ENCODE data around the gene SIAH2. TPM values are rescaled to one million over a fixed set of nuclear protein-coding genes. Genes with fewer than 3 reads are reported as not detected.

Gene SIAH2
- total RNA-seq (ENCODE audit: low replicate concordance): 18.2 and 26.6 TPM in 2 replicates
- long read RNA-seq, partial matches to known transcripts: 11 of 14 reads
- long read RNA-seq, other reads (novel, unspliced or antisense): 2 of 14 reads

GRCh38 chr3:150763122-150763840 is at the start of gene SIAH2:
Gene SIAH2 (minus strand): TSS chr3:150763169. CDS start chr3:150762849, 320 bp downstream.
- Mint-ChIP-seq H3K4me3 (peak within 1 kb of the TSS; percentile 98), H3K9me3 (peaks cover under 1% of the 10 kb centered on the region), H3K27me3 (peaks cover 8% of the 10 kb centered on the region), H3K4me1 (ENCODE audit: unreplicated experiment) (peaks cover 37% of the 10 kb centered on the region), H3K36me3 (peaks cover 6% of the 10 kb centered on the region), H3K27ac (peak within 1 kb of the TSS; percentile 99)
- TF ChIP-seq CTCF (conservative IDR thresholded peaks at IDR 0.05): no peak
- DNase-seq (ENCODE audit: extremely low spot score, unreplicated experiment): peak; percentile 90

- no peak for TF ChIP-seq CTCF (conservative IDR thresholded peaks at IDR 0.05)
- H3K4me3 Mint-ChIP-seq: no peak overlapping the region
- H3K9me3 Mint-ChIP-seq: no peaks in the 10 kb centered on the region
- H3K27ac Mint-ChIP-seq: no peak overlapping the region
- H3K36me3 Mint-ChIP-seq: no peaks in the 10 kb centered on the region
- no peaks in the 10 kb centered on the region for H3K27me3 Mint-ChIP-seq
- H3K4me1 Mint-ChIP-seq (ENCODE audit: unreplicated experiment): peaks cover 5% of the 10 kb centered on the region
- no peak for DNase-seq (ENCODE audit: extremely low spot score, unreplicated experiment)
Measured at GRCh38 chr3:150811984-150812383, 49.0 kb upstream of the SIAH2 start.

- H3K4me3 Mint-ChIP-seq: no peak overlapping the region
- DNase-seq (ENCODE audit: extremely low spot score, unreplicated experiment): no peak
- TF ChIP-seq CTCF (conservative IDR thresholded peaks at IDR 0.05): no peak
- H3K9me3 Mint-ChIP-seq: no peaks in the 10 kb centered on the region
- H3K36me3 Mint-ChIP-seq: no peaks in the 10 kb centered on the region
- H3K27me3 Mint-ChIP-seq: no peaks in the 10 kb centered on the region
- H3K27ac Mint-ChIP-seq: no peak overlapping the region
- H3K4me1 Mint-ChIP-seq (ENCODE audit: unreplicated experiment): peaks cover 5% of the 10 kb centered on the region
Measured at GRCh38 chr3:150810641-150811040, 47.7 kb upstream of the SIAH2 start.

GRCh38 chr3:150806185-150806835 is 43.3 kb upstream of the SIAH2 start:
- H3K9me3 Mint-ChIP-seq: no peaks in the 10 kb centered on the region
- H3K36me3 Mint-ChIP-seq: no peaks in the 10 kb centered on the region
- H3K4me1 Mint-ChIP-seq (ENCODE audit: unreplicated experiment): no peaks in the 10 kb centered on the region
- no peak for TF ChIP-seq CTCF (conservative IDR thresholded peaks at IDR 0.05)
- DNase-seq (ENCODE audit: extremely low spot score, unreplicated experiment): no peak
- no peaks in the 10 kb centered on the region for H3K27me3 Mint-ChIP-seq
- H3K27ac Mint-ChIP-seq: no peak overlapping the region
- H3K4me3 Mint-ChIP-seq: no peak overlapping the region

- Mint-ChIP-seq H3K4me1 (ENCODE audit: unreplicated experiment) (no peaks in the 10 kb centered on the region), H3K27ac (no peak overlapping the region), H3K4me3 (no peak overlapping the region), H3K9me3 (no peaks in the 10 kb centered on the region), H3K36me3 (no peaks in the 10 kb centered on the region), H3K27me3 (no peaks in the 10 kb centered on the region)
- DNase-seq (ENCODE audit: extremely low spot score, unreplicated experiment): no peak
- no peak for TF ChIP-seq CTCF (conservative IDR thresholded peaks at IDR 0.05)
Measured at GRCh38 chr3:150805354-150805753, 42.4 kb upstream of the SIAH2 start.
